Prostate gland (tissue), 2 donors: ENCODE data around the gene ITIH5. TPM values are rescaled to one million over a fixed set of nuclear protein-coding genes. Genes with fewer than 3 reads are reported as not detected.

ENCODE experiments used
- DNase-seq: peaks from one replicate; pipeline ENCODE4 v3.0.0-alpha.2; 2019; ENCODE audit warnings: low spot score
- H3K27ac ChIP-seq, 2 donors: fragments of 200-600 bp; sonication (generic); 2 replicates each; pipeline ENCODE4 v1.5.1; 2017 to 2019
- H3K27me3 ChIP-seq: fragments of 200-600 bp; sonication (generic); replicated peaks from 2 replicates; pipeline ENCODE4 v1.5.1; 2019; ENCODE audit not compliant: insufficient read depth
- H3K36me3 ChIP-seq, 2 donors: fragments of 200-600 bp; sonication (generic); 1 replicate in 1 of 2; 2 replicates in 1 of 2; pipeline versions ENCODE4 v1.5.1 to v1.8.1; 2017 to 2019
- H3K4me1 ChIP-seq: fragments of 200-600 bp; sonication (generic); replicated peaks from 2 replicates; pipeline ENCODE4 v1.5.1; 2019
- H3K4me3 ChIP-seq, 2 donors: fragments of 200-600 bp; sonication (generic); 2 replicates each; pipeline ENCODE4 v1.5.1; 2017 to 2019
- H3K9me3 ChIP-seq: fragments of 200-600 bp; sonication (generic); 2 replicates; pipeline ENCODE4 v1.5.1; 2017
- CTCF ChIP-seq, 4 experiments: fragments of 200-600 bp in 2 of 4; fragments of 450-650 bp in 2 of 4; sonication (generic) in 2 of 4; IDR thresholded peaks; 1 replicate in 3 of 4; 2 replicates in 1 of 4; pipeline ENCODE4 v1.5.1; 2016 to 2019; ENCODE audit warnings: antibody characterized with exemption in 4 of 4, mild to moderate bottlenecking in 2 of 4, moderate library complexity in 2 of 4
- POLR2A ChIP-seq: fragments of 450-650 bp; IDR thresholded peaks from one replicate; pipeline ENCODE4 v1.6.1; 2016; ENCODE audit warnings: antibody characterized with exemption, mild to moderate bottlenecking
- POLR2AphosphoS5 ChIP-seq: sonication (generic); formaldehyde crosslinking; IDR thresholded peaks from one replicate; pipeline ENCODE4 v1.6.1; 2017; ENCODE audit warnings: antibody characterized with exemption
- WGBS: methylation state at CpG from one replicate; pipeline ENCODE4 v1.1.5; 2018; 5-methylcytosine and 5-hydroxymethylcytosine counted together
- intact Hi-C: fragments of 100-400 bp; cut with DNase I; formaldehyde crosslinking; loops from one replicate; pipeline ENCODE4 v1.14.2; 2022
- total RNA-seq, 2 donors: library from RNA; depleted of rRNA; stranded (reverse); fragments of >200 nt; gene quantifications; one replicate each; pipeline ENCODE4 v1.1.0, GENCODE V29; 2016

The ITIH5 gene
- total RNA-seq, 2 donors from 2014 or later: 13.5 to 42.0 TPM

GRCh38 chr10:7551950-7552716 is 114.6 kb downstream of the ITIH5 start:
- intact Hi-C loops: no loop called here
- no peak for DNase-seq
- H3K36me3 ChIP-seq: no peaks in the 10 kb centered on the region
- no peak overlapping the region for H3K4me3 ChIP-seq
- no peaks in the 10 kb centered on the region for H3K27me3 ChIP-seq
- WGBS: 47% methylated on average over 18 of the region's 18 CpGs
- H3K4me1 ChIP-seq: no peaks in the 10 kb centered on the region
- TF ChIP-seq CTCF (IDR thresholded peaks at IDR 0.05) (no peak), POLR2AphosphoS5 (no peak), POLR2A (no peak)
- no peaks in the 10 kb centered on the region for H3K9me3 ChIP-seq
- no peak overlapping the region for H3K27ac ChIP-seq

GRCh38 chr10:7551289-7551688 is 115.5 kb downstream of the ITIH5 start:
- Histone ChIP-seq H3K36me3 (no peaks in the 10 kb centered on the region), H3K4me3 (no peak overlapping the region), H3K27ac (no peak overlapping the region), H3K27me3 (no peaks in the 10 kb centered on the region), H3K4me1 (no peaks in the 10 kb centered on the region), H3K9me3 (no peaks in the 10 kb centered on the region)
- DNase-seq: no peak
- no peak for TF ChIP-seq CTCF (IDR thresholded peaks at IDR 0.05)
- no peak for TF ChIP-seq POLR2AphosphoS5
- TF ChIP-seq POLR2A: no peak
- intact Hi-C loops: no loop called here
- 81% methylated on average over 6 of the region's 6 CpGs for WGBS

GRCh38 chr10:7550013-7550412 is 116.8 kb downstream of the ITIH5 start:
- no peaks in the 10 kb centered on the region for H3K4me1 ChIP-seq
- H3K27ac ChIP-seq: no peak overlapping the region
- H3K9me3 ChIP-seq: no peaks in the 10 kb centered on the region
- TF ChIP-seq POLR2AphosphoS5: no peak
- no peak for DNase-seq
- H3K4me3 ChIP-seq: no peak overlapping the region
- H3K36me3 ChIP-seq: no peaks in the 10 kb centered on the region
- H3K27me3 ChIP-seq: no peaks in the 10 kb centered on the region
- intact Hi-C loops: no loop called here
- 61% methylated on average over 1 of the region's 1 CpG for WGBS

- intact Hi-C loops: no loop called here
- no peaks in the 10 kb centered on the region for H3K36me3 ChIP-seq
- H3K9me3 ChIP-seq: no peaks in the 10 kb centered on the region
- TF ChIP-seq POLR2AphosphoS5: peak; percentile 15
- no peak for TF ChIP-seq CTCF (IDR thresholded peaks at IDR 0.05)
- TF ChIP-seq POLR2A: no peak
- H3K27ac ChIP-seq: no peak overlapping the region
- H3K27me3 ChIP-seq: no peaks in the 10 kb centered on the region
- no peak for DNase-seq
- H3K4me3 ChIP-seq: no peak overlapping the region
- 36% methylated on average over 6 of the region's 6 CpGs for WGBS
- H3K4me1 ChIP-seq: no peaks in the 10 kb centered on the region
Observed at GRCh38 chr10:7547829-7548228, 118.9 kb downstream of the ITIH5 start.

- no peak for DNase-seq
- Histone ChIP-seq H3K4me1 (no peaks in the 10 kb centered on the region), H3K9me3 (no peaks in the 10 kb centered on the region), H3K27me3 (no peaks in the 10 kb centered on the region), H3K27ac (no peak overlapping the region), H3K4me3 (no peak overlapping the region), H3K36me3 (no peaks in the 10 kb centered on the region)
- 89% methylated on average over 7 of the region's 7 CpGs for WGBS
- intact Hi-C loops: no loop called here
- no peak for TF ChIP-seq POLR2A
- no peak for TF ChIP-seq CTCF (IDR thresholded peaks at IDR 0.05)
Observed at GRCh38 chr10:7547206-7547605, 119.6 kb downstream of the ITIH5 start.
